ENCODE results near the gene C13orf42. TPM values are rescaled to one million over a fixed set of nuclear protein-coding genes. Genes with fewer than 3 reads are reported as not detected.

The C13orf42 gene
- total RNA-seq, 1 donor from 2014 or later: not detected

DNA sequence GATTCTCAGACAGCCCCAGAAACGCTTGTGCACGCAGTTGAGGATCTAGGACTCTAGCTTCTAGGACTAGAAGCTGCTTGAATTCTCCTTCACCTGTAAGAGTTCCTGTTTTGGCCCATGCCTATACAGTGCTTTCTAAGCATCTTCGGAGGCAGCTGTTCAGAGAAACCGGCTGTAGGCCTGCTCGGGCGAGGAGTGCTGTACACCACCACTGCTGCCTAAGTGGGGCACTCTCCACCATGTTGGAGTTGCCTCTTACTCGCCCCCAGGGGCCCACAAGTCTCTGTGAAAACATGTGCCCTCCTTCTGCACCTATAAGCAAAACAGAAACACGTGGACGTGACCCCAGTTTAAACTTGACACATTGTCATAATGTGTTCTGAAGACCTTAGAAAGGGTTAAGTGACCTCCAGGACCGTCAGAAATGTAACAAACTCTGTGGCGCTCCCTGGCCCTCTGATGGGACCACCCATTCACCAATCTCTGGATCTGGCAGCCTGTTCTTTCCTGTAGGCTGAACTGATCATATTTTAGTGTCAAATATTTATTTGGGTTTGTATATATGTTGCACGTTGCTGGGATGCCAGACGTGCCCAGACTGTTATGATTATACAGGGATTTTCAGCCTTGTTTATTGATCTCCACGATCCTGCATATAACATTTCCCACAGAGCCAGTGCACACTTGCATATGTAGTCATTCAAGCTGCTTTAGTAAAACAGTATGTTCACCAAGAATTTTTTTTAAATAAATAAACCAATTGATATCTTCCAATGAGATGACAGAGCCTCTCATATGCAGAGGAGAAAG, 60.8 kb downstream of the C13orf42 start:
- DNase-seq: no peak
- Mint-ChIP-seq H3K4me3 (ENCODE audit: unreplicated experiment) (no peak overlapping the region), H3K9me3 (ENCODE audit: unreplicated experiment) (peaks cover 1% of the 10 kb centered on the region), H3K36me3 (ENCODE audit: unreplicated experiment) (peaks cover 3% of the 10 kb centered on the region), H3K27me3 (ENCODE audit: unreplicated experiment) (no peaks in the 10 kb centered on the region), H3K27ac (ENCODE audit: unreplicated experiment) (no peak overlapping the region), H3K4me1 (ENCODE audit: low read depth, unreplicated experiment) (no peaks in the 10 kb centered on the region)
- TF ChIP-seq, protein P1, sequence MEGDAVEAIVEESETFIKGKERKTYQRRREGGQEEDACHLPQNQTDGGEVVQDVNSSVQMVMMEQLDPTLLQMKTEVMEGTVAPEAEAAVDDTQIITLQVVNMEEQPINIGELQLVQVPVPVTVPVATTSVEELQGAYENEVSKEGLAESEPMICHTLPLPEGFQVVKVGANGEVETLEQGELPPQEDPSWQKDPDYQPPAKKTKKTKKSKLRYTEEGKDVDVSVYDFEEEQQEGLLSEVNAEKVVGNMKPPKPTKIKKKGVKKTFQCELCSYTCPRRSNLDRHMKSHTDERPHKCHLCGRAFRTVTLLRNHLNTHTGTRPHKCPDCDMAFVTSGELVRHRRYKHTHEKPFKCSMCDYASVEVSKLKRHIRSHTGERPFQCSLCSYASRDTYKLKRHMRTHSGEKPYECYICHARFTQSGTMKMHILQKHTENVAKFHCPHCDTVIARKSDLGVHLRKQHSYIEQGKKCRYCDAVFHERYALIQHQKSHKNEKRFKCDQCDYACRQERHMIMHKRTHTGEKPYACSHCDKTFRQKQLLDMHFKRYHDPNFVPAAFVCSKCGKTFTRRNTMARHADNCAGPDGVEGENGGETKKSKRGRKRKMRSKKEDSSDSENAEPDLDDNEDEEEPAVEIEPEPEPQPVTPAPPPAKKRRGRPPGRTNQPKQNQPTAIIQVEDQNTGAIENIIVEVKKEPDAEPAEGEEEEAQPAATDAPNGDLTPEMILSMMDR (IDR thresholded peaks at IDR 0.05; ENCODE audit: partially characterized antibody, unreplicated experiment): no peak

DNA sequence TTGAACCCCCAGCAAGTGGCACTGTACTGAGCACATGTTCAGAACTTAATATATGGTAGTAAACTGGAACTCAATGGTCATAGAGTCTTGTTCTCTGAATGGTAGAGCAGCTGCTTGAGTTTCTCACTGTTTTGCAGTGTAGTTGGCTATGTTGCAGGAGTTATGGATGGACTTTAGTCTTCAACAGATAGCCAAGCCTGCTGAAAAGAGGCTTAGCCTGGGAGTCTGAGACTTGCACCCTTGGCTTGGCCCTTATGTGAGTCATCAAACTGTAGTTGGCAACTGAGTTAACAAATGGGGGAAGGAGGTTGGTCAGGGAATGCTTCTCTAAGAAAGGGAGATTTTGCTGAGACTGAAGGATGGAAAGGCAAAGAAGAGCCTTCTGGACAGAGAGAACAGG, 62.5 kb downstream of the C13orf42 start:
- H3K4me3 Mint-ChIP-seq (ENCODE audit: unreplicated experiment): no peak overlapping the region
- TF ChIP-seq, protein P1 (IDR thresholded peaks at IDR 0.05; ENCODE audit: partially characterized antibody, unreplicated experiment): no peak
- H3K27ac Mint-ChIP-seq (ENCODE audit: unreplicated experiment): no peak overlapping the region
- H3K36me3 Mint-ChIP-seq (ENCODE audit: unreplicated experiment): peaks cover 3% of the 10 kb centered on the region
- H3K9me3 Mint-ChIP-seq (ENCODE audit: unreplicated experiment): no peaks in the 10 kb centered on the region
- DNase-seq: no peak
- H3K4me1 Mint-ChIP-seq (ENCODE audit: low read depth, unreplicated experiment): no peaks in the 10 kb centered on the region
- H3K27me3 Mint-ChIP-seq (ENCODE audit: unreplicated experiment): no peaks in the 10 kb centered on the region

DNA sequence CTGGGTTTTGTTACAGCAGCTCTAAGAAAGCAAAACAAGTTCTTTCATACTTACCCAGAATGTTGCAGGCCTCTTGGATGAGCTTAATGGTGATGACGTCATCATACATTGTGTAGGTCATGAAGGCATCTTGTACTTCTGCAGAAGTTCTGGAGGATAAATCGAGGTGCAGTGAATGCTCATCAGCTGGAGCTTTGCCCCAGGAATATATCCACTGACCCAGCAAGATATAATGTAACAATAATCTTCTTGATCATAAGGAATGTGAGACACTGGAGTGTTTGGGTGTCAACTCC, 63.0 kb downstream of the C13orf42 start:
- TF ChIP-seq, protein P1 (IDR thresholded peaks at IDR 0.05; ENCODE audit: partially characterized antibody, unreplicated experiment): no peak
- H3K4me3 Mint-ChIP-seq (ENCODE audit: unreplicated experiment): no peak overlapping the region
- H3K4me1 Mint-ChIP-seq (ENCODE audit: low read depth, unreplicated experiment): peaks cover 3% of the 10 kb centered on the region
- H3K27me3 Mint-ChIP-seq (ENCODE audit: unreplicated experiment): no peaks in the 10 kb centered on the region
- H3K27ac Mint-ChIP-seq (ENCODE audit: unreplicated experiment): no peak overlapping the region
- DNase-seq: no peak
- peaks cover 3% of the 10 kb centered on the region for H3K36me3 Mint-ChIP-seq (ENCODE audit: unreplicated experiment)
- no peaks in the 10 kb centered on the region for H3K9me3 Mint-ChIP-seq (ENCODE audit: unreplicated experiment)

DNA sequence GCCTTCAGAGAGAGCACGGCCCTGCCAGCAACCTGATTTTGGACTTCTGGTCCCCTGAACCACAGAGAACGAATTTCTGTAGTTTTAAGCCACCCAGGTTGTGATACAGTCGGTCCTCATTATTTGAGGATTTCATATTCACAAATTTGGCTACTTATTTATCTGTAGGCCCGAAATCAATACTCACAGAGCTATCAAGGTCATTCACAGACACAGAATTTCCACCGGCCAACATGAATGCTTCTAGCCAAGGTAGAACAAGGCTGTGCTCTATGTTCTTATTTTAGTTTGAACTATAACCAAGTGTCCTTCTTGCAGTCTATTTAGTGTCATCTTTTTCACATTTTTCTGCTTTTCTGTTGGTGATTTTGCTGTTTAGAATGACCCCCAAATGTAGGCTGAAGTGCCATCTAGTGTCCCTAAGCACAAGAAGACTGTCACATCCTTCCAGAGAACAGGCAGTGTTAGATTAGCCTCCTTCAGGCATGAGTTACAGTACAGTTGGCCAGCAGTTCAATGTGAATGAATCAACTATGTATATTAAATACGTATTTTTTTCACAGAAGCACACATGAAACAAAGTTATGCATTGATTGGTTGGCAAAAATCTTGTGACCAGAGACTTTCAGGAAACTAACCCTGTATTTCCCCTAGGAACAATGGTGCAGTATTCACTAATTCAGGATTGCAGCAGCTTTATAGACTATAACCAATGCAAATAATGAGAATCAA, 63.5 kb downstream of the C13orf42 start:
- H3K9me3 Mint-ChIP-seq (ENCODE audit: unreplicated experiment): no peaks in the 10 kb centered on the region
- H3K27ac Mint-ChIP-seq (ENCODE audit: unreplicated experiment): no peak overlapping the region
- no peaks in the 10 kb centered on the region for H3K27me3 Mint-ChIP-seq (ENCODE audit: unreplicated experiment)
- peaks cover 3% of the 10 kb centered on the region for H3K36me3 Mint-ChIP-seq (ENCODE audit: unreplicated experiment)
- H3K4me3 Mint-ChIP-seq (ENCODE audit: unreplicated experiment): no peak overlapping the region
- TF ChIP-seq, protein P1 (IDR thresholded peaks at IDR 0.05; ENCODE audit: partially characterized antibody, unreplicated experiment): no peak
- DNase-seq: no peak
- peaks cover 6% of the 10 kb centered on the region for H3K4me1 Mint-ChIP-seq (ENCODE audit: low read depth, unreplicated experiment)

DNA sequence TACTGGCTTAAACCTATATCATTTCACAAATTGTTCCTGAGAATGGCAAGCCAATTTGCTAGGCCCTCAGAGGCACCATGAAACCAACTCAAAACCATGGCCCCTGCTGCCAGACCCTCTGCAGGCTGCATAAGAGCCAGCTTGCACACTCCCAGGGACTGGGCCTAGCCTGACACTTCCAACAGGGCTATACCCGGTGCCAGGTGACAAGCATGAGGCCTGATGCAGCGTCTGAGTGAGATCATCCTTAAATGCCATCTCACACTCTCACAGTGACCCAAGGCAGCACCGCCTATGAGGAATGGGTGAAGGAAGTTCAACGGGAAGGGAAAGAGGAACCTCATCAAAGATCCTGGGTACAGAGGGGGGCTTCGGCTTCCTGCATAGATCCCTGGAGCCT, 65.6 kb downstream of the C13orf42 start:
- Mint-ChIP-seq H3K27ac (ENCODE audit: unreplicated experiment) (no peak overlapping the region), H3K27me3 (ENCODE audit: unreplicated experiment) (peaks cover 2% of the 10 kb centered on the region), H3K4me3 (ENCODE audit: unreplicated experiment) (no peak overlapping the region)

More for the DNA sequence above, 65.6 kb downstream of the C13orf42 start:
- no peaks in the 10 kb centered on the region for H3K9me3 Mint-ChIP-seq (ENCODE audit: unreplicated experiment)
- no peak for DNase-seq
- H3K36me3 Mint-ChIP-seq (ENCODE audit: unreplicated experiment): no peaks in the 10 kb centered on the region
- H3K4me1 Mint-ChIP-seq (ENCODE audit: low read depth, unreplicated experiment): peaks cover 17% of the 10 kb centered on the region
- TF ChIP-seq, protein P1 (IDR thresholded peaks at IDR 0.05; ENCODE audit: partially characterized antibody, unreplicated experiment): no peak

Measured in glutamatergic neuron (in vitro differentiated cells).